GM23338 (cell line): ENCODE data around the gene ZBTB18. TPM values are rescaled to one million over a fixed set of nuclear protein-coding genes. Genes with fewer than 3 reads are reported as not detected.

Experiments
- ATAC-seq: fragments of 200-7000 bp; cut with Tn5 transposase; 3 replicates; pipeline ENCODE4 v1.9.1; 2020
- DNase-seq: peaks from one replicate; pipeline ENCODE4 v3.0.0-alpha.2; 2015; ENCODE audit warnings: low spot score
- H2AFZ ChIP-seq: fragments of 200-600 bp; sonication (generic); 2 replicates; pipeline ENCODE4 v1.8.0; 2016; ENCODE audit warnings: antibody characterized with exemption, mild to moderate bottlenecking, moderate library complexity
- H3F3A ChIP-seq: fragments of 200-600 bp; sonication (generic); replicated peaks from 2 replicates; pipeline ENCODE4 v1.8.0; 2017; ENCODE audit warnings: antibody characterized with exemption, mixed run types, low read depth
- H3K27ac ChIP-seq: fragments of 200-600 bp; sonication (generic); 2 replicates; pipeline ENCODE4 v1.6.1; 2016; ENCODE audit warnings: low read depth
- H3K27me3 ChIP-seq: fragments of 200-600 bp; sonication (generic); 2 replicates; pipeline ENCODE4 v1.8.0; 2016; ENCODE audit warnings: mild to moderate bottlenecking, mixed run types, moderate library complexity; ENCODE audit not compliant: insufficient read depth
- H3K36me3 ChIP-seq: fragments of 200-600 bp; sonication (generic); 2 replicates; pipeline ENCODE4 v1.8.0; 2016; ENCODE audit warnings: mild to moderate bottlenecking; ENCODE audit not compliant: insufficient read depth
- H3K4me1 ChIP-seq: fragments of 200-600 bp; sonication (generic); 2 replicates; pipeline ENCODE4 v1.8.0; 2016; ENCODE audit warnings: mild to moderate bottlenecking, moderate library complexity; ENCODE audit not compliant: insufficient read depth
- H3K4me2 ChIP-seq: fragments of 200-600 bp; sonication (generic); 2 replicates; pipeline ENCODE4 v1.7.1; 2017; ENCODE audit warnings: mixed run types
- H3K4me3 ChIP-seq: fragments of 200-600 bp; sonication (generic); 2 replicates; pipeline ENCODE4 v1.6.1; 2016; ENCODE audit warnings: mixed run types
- H3K79me2 ChIP-seq: fragments of 200-600 bp; sonication (generic); replicated peaks from 2 replicates; pipeline ENCODE4 v1.8.0; 2017; ENCODE audit warnings: mild to moderate bottlenecking; ENCODE audit not compliant: insufficient read depth
- H3K9me2 ChIP-seq: fragments of 200-600 bp; sonication (generic); 2 replicates; pipeline ENCODE4 v1.8.0; 2017; ENCODE audit not compliant: insufficient read depth
- H4K20me1 ChIP-seq: fragments of 200-600 bp; sonication (generic); replicated peaks from 2 replicates; pipeline ENCODE4 v1.8.0; 2017; ENCODE audit warnings: mild to moderate bottlenecking; ENCODE audit not compliant: insufficient read depth
- H3K27ac Mint-ChIP-seq: 2 replicates; pipeline ENCODE4 v1.8.0; 2020; ENCODE audit warnings: inconsistent platforms, mild to moderate bottlenecking, moderate library complexity, mixed read lengths
- H3K27me3 Mint-ChIP-seq: 3 replicates; pipeline ENCODE4 v1.8.0; 2022; ENCODE audit warnings: low read depth, mild to moderate bottlenecking, moderate library complexity, mixed read lengths, inconsistent platforms; ENCODE audit not compliant: insufficient read depth, poor library complexity
- H3K36me3 Mint-ChIP-seq: 3 replicates; pipeline ENCODE4 v1.8.0; 2021; ENCODE audit warnings: low read depth, mild to moderate bottlenecking, inconsistent platforms, moderate library complexity, mixed read lengths
- H3K4me1 Mint-ChIP-seq: 3 replicates; pipeline ENCODE4 v1.8.0; 2020; ENCODE audit warnings: mild to moderate bottlenecking, inconsistent platforms, mixed read lengths
- H3K4me3 Mint-ChIP-seq: 3 replicates; pipeline ENCODE4 v1.8.0; 2021; ENCODE audit warnings: moderate library complexity, mild to moderate bottlenecking, inconsistent platforms, mixed read lengths
- H3K9me3 Mint-ChIP-seq: 3 replicates; pipeline ENCODE4 v1.8.0; 2020; ENCODE audit warnings: moderate library complexity, mild to moderate bottlenecking, inconsistent platforms, mixed read lengths
- CREB1 ChIP-seq: fragments of 250-450 bp; sonication (Bioruptor Pico); IDR thresholded peaks from 2 replicates; pipeline ENCODE4 v1.5.0; 2020; ENCODE audit warnings: low read depth, mild to moderate bottlenecking, moderate library complexity
- CTCF ChIP-seq, 2 experiments: fragments of 200-600 bp in 1 of 2; sonication (generic) in 1 of 2; conservative IDR thresholded peaks; 2 replicates each; pipeline versions ENCODE4 v1.5.1 to v1.6.1; 2016 to 2017; ENCODE audit warnings: antibody characterized with exemption in 2 of 2, low read depth in 2 of 2, mild to moderate bottlenecking in 2 of 2, moderate library complexity in 1 of 2
- ETS1 ChIP-seq: IDR thresholded peaks from 2 replicates; pipeline ENCODE4 v1.6.1; 2016; ENCODE audit warnings: antibody characterized with exemption
- EZH2 ChIP-seq: fragments of 200-600 bp; sonication (generic); IDR thresholded peaks from one replicate; pipeline ENCODE4 v1.8.0; 2017; ENCODE audit warnings: antibody characterized with exemption, mild to moderate bottlenecking, low read depth; ENCODE audit not compliant: unreplicated experiment
- EZH2phosphoT487 ChIP-seq: fragments of 200-600 bp; sonication (generic); IDR thresholded peaks from one replicate; pipeline ENCODE4 v1.8.1; 2018; ENCODE audit warnings: antibody characterized with exemption; ENCODE audit not compliant: unreplicated experiment
- JUNB ChIP-seq: IDR thresholded peaks from one replicate; pipeline ENCODE4 v1.6.1; 2016; ENCODE audit warnings: antibody characterized with exemption; ENCODE audit not compliant: unreplicated experiment
- NANOG ChIP-seq: IDR thresholded peaks from 2 replicates; pipeline ENCODE4 v1.6.1; 2016; ENCODE audit warnings: antibody characterized with exemption, borderline replicate concordance
- POLR2AphosphoS5 ChIP-seq: IDR thresholded peaks from 2 replicates; pipeline ENCODE4 v1.6.1; 2016; ENCODE audit warnings: antibody characterized with exemption, low read depth
- STAT1 ChIP-seq: IDR thresholded peaks from one replicate; pipeline ENCODE4 v1.6.1; 2016; ENCODE audit warnings: antibody characterized with exemption; ENCODE audit not compliant: unreplicated experiment
- ZNF114 ChIP-seq: fragments of 250-450 bp; sonication (Bioruptor Pico); IDR thresholded peaks from 2 replicates; pipeline ENCODE4 v1.5.0; 2020; ENCODE audit warnings: mild to moderate bottlenecking, moderate library complexity
- ZNF331 ChIP-seq: fragments of 250-450 bp; sonication (Bioruptor Pico); IDR thresholded peaks from 2 replicates; pipeline ENCODE4 v1.5.0; 2020; ENCODE audit warnings: low read depth, mild to moderate bottlenecking, moderate library complexity
- ZNF462 ChIP-seq: fragments of 250-450 bp; sonication (Bioruptor Pico); IDR thresholded peaks from 2 replicates; pipeline ENCODE4 v1.5.0; 2020; ENCODE audit warnings: mild to moderate bottlenecking, moderate library complexity
- polyA plus RNA-seq: library from polyadenylated mRNA; unstranded; fragments of >200 nt; fragmentation: Nextera tagmentation; extraction: Ambion mirVana; gene quantifications from 2 replicates; pipeline ENCODE4 v1.2.1, GENCODE V29; 2016
- total RNA-seq: library from RNA; depleted of rRNA; stranded (reverse); fragments of >200 nt; shearing (Covaris generic); gene quantifications from 2 replicates; pipeline ENCODE4 v1.2.3, GENCODE V29; 2014
- TF ChIP-seq, protein P1 (sequence below): IDR thresholded peaks from one replicate; pipeline ENCODE4 v1.6.1; 2018; ENCODE audit warnings: antibody characterized with exemption; ENCODE audit not compliant: unreplicated experiment

Gene ZBTB18
- total and polyA plus RNA-seq, 2 experiments from 2014 or later: 5.5 to 12.2 TPM

DNA sequence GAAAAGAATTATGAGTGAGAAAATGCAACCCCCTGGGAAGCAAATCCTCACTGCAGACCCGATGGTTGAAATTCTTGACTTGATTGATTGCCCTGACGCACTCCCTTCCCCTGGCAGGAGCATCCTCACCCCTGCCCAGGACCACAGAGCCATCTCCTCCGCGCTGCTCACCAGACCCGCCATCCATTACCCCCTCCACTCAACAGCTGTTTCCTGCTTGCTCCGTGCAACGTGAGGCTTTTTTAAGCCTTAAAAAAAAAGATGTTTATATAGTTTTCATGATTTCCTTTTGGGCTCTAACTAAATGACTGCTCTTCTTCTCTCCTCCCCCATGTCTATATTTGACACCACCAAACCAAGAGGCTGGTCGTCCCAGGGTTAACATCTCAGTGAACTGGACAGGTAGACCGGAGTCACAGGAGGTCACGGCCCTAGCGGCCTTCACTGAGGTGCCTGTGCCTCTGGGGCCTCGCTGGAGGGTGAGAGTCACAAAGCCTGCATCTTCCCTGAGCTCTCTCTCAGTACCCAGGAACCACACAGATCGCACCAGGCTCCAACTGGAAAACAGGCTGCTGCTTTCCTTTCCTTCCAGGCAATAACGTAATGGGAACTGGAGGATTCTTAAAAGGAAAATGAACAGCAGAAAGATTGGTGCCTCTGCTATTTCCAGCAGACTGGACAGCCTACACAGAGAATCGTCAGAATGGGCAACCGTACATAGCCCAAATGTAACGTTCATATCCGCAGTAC lies 49.8 kb downstream of the ZBTB18 start:
- Histone ChIP-seq H3K36me3 (no peaks in the 10 kb centered on the region), H3K79me2 (no peaks in the 10 kb centered on the region), H3K4me2 (no peak overlapping the region), H3K27ac (no peak overlapping the region), H3K4me3 (no peak overlapping the region), H3K27me3 (no peaks in the 10 kb centered on the region), H3K9me2 (no peaks in the 10 kb centered on the region), H3F3A (no peaks in the 10 kb centered on the region), H4K20me1 (no peaks in the 10 kb centered on the region; the same call in 1 of the 2 replicates), H2AFZ (no peak overlapping the region; the same call in 1 of the 2 replicates), H3K4me1 (no peaks in the 10 kb centered on the region; the same call in 1 of the 2 replicates)
- ATAC-seq (peak; percentile 43; the same call in 2 of the 3 replicates), DNase-seq (no peak)
- Mint-ChIP-seq H3K4me3 (no peak overlapping the region), H3K9me3 (no peaks in the 10 kb centered on the region), H3K27me3 (peaks cover 2% of the 10 kb centered on the region), H3K4me1 (peaks cover 10% of the 10 kb centered on the region), H3K27ac (no peak overlapping the region), H3K36me3 (no peaks in the 10 kb centered on the region)
- no peak for TF ChIP-seq JUNB
- TF ChIP-seq ETS1: no peak
- no peak for TF ChIP-seq ZNF462 (CRISPR knock-in tag)
- TF ChIP-seq, protein P1, sequence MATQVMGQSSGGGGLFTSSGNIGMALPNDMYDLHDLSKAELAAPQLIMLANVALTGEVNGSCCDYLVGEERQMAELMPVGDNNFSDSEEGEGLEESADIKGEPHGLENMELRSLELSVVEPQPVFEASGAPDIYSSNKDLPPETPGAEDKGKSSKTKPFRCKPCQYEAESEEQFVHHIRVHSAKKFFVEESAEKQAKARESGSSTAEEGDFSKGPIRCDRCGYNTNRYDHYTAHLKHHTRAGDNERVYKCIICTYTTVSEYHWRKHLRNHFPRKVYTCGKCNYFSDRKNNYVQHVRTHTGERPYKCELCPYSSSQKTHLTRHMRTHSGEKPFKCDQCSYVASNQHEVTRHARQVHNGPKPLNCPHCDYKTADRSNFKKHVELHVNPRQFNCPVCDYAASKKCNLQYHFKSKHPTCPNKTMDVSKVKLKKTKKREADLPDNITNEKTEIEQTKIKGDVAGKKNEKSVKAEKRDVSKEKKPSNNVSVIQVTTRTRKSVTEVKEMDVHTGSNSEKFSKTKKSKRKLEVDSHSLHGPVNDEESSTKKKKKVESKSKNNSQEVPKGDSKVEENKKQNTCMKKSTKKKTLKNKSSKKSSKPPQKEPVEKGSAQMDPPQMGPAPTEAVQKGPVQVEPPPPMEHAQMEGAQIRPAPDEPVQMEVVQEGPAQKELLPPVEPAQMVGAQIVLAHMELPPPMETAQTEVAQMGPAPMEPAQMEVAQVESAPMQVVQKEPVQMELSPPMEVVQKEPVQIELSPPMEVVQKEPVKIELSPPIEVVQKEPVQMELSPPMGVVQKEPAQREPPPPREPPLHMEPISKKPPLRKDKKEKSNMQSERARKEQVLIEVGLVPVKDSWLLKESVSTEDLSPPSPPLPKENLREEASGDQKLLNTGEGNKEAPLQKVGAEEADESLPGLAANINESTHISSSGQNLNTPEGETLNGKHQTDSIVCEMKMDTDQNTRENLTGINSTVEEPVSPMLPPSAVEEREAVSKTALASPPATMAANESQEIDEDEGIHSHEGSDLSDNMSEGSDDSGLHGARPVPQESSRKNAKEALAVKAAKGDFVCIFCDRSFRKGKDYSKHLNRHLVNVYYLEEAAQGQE: no peak
- no peak for TF ChIP-seq ZNF114 (CRISPR knock-in tag)
- TF ChIP-seq EZH2phosphoT487: no peak
- TF ChIP-seq CREB1: no peak
- no peak for TF ChIP-seq EZH2
- no peak for TF ChIP-seq ZNF331 (CRISPR knock-in tag)
- no peak for TF ChIP-seq CTCF (conservative IDR thresholded peaks at IDR 0.05; ENCODE audit: low read depth in 2 of 2)
- no peak for TF ChIP-seq POLR2AphosphoS5
- TF ChIP-seq NANOG: no peak
- no peak for TF ChIP-seq STAT1
